ENCODE data around the gene SCNN1B.

GRCh38 chr16:23282568-23282967 lies 19.5 kb upstream of the SCNN1B start:
- no peak for TF ChIP-seq ZNF146 (tag by site-specific recombination; IDR thresholded peaks at IDR 0.05)
- TF ChIP-seq TSHZ1 (tag by site-specific recombination; IDR thresholded peaks at IDR 0.05; ENCODE audit: borderline replicate concordance), result no peak
- TF ChIP-seq IKZF3 (tag by site-specific recombination; IDR thresholded peaks at IDR 0.05), result no peak
- no peak for TF ChIP-seq ZNF426 (tag by site-specific recombination; IDR thresholded peaks at IDR 0.05)
- no peak for TF ChIP-seq CTCF (tag by site-specific recombination; IDR thresholded peaks at IDR 0.05)
- no peak for TF ChIP-seq ZBTB17 (tag by site-specific recombination; IDR thresholded peaks at IDR 0.05)
- TF ChIP-seq ZNF132 (tag by site-specific recombination; IDR thresholded peaks at IDR 0.05; ENCODE audit: borderline replicate concordance), result no peak
- TF ChIP-seq ZNF274 (IDR thresholded peaks at IDR 0.05; ENCODE audit: low read length), result no peak
- no peak for TF ChIP-seq ZNF274 (tag by site-specific recombination; IDR thresholded peaks at IDR 0.05; ENCODE audit: borderline replicate concordance)
- TF ChIP-seq PATZ1 (tag by site-specific recombination; IDR thresholded peaks at IDR 0.05), result no peak
- no peak for TF ChIP-seq KLF10 (tag by site-specific recombination; IDR thresholded peaks at IDR 0.05)
- no peak for TF ChIP-seq ZNF362 (tag by site-specific recombination; IDR thresholded peaks at IDR 0.05)

Data from HEK293 (cell line).